HepG2 (cell line): ENCODE measurements around the gene MRPS7. TPM values are rescaled to one million over a fixed set of nuclear protein-coding genes. Genes with fewer than 3 reads are reported as not detected.

Experiments used
- CCAR2 ChIP-seq: fragments of 200-400 bp; formaldehyde crosslinking; optimal IDR thresholded peaks from 2 replicates; pipeline ENCODE3; 2018; ENCODE audit warnings: low read depth, mild to moderate bottlenecking, low read length, moderate library complexity
- HOXA3 ChIP-seq: sonication (generic); formaldehyde crosslinking; IDR thresholded peaks from 2 replicates; pipeline ENCODE4 v1.5.0; 2020; ENCODE audit warnings: missing genetic modification reagents
- KLF15 ChIP-seq: sonication (generic); formaldehyde crosslinking; IDR thresholded peaks from 2 replicates; pipeline ENCODE4 v1.8.1; 2023; ENCODE audit warnings: borderline replicate concordance, mild to moderate bottlenecking, inconsistent platforms, missing genetic modification reagents, mixed read lengths
- PLRG1 ChIP-seq: fragments of 450-650 bp; conservative IDR thresholded peaks from 2 replicates; pipeline ENCODE4 v1.6.1; 2016
- ZNF160 ChIP-seq: sonication (generic); formaldehyde crosslinking; IDR thresholded peaks from 2 replicates; pipeline ENCODE4 v1.8.0; 2022; ENCODE audit warnings: mild to moderate bottlenecking, inconsistent platforms, missing genetic modification reagents
- ZNF333 ChIP-seq: sonication (generic); formaldehyde crosslinking; IDR thresholded peaks from 2 replicates; pipeline ENCODE4 v1.4.0; 2020; ENCODE audit warnings: mild to moderate bottlenecking, missing genetic modification reagents, borderline replicate concordance
- ZNF34 ChIP-seq: sonication (generic); formaldehyde crosslinking; IDR thresholded peaks from 2 replicates; pipeline ENCODE4 v1.4.0; 2020; ENCODE audit warnings: mild to moderate bottlenecking, missing genetic modification reagents, borderline replicate concordance
- ZNF792 ChIP-seq: IDR thresholded peaks from 2 replicates; pipeline ENCODE4 v1.6.1; 2016
- polyA plus RNA-seq, 8 experiments: library from polyadenylated mRNA; depleted of rRNA in 3 of 8; stranded (reverse) in 7 of 8; unstranded in 1 of 8; fragments of >200 nt; fragmentation: Illumina TruSeq in 4 of 8; extraction: Trizol in 4 of 8; gene quantifications; 2 replicates each; pipeline versions ENCODE4 v1.2.1 to v1.2.3, GENCODE V29; 2011 to 2016; ENCODE audit warnings: low read depth in 4 of 8, missing spikeins in 1 of 8, mixed read lengths in 1 of 8; ENCODE audit not compliant: insufficient read depth in 1 of 8
- total RNA-seq, 5 experiments: library from RNA; depleted of rRNA; stranded (reverse); fragments of >200 nt; fragmentation: Illumina TruSeq; extraction: Trizol; gene quantifications; 2 replicates each; pipeline ENCODE4 v1.2.3, GENCODE V29; 2016; ENCODE audit warnings: low read depth in 1 of 5
- TF ChIP-seq, protein P1 (sequence below): sonication (generic); formaldehyde crosslinking; IDR thresholded peaks from 2 replicates; pipeline ENCODE4 v1.4.0; 2020; ENCODE audit warnings: mild to moderate bottlenecking, missing genetic modification reagents
- TF ChIP-seq, protein P2 (sequence below), 2 experiments: sonication (generic) in 1 of 2; formaldehyde crosslinking in 1 of 2; IDR thresholded peaks; 2 replicates each; pipeline versions ENCODE4 v1.4.0 to v1.6.1; 2018 to 2020; ENCODE audit warnings: missing genetic modification reagents in 2 of 2, borderline replicate concordance in 1 of 2, low read depth in 1 of 2, mild to moderate bottlenecking in 1 of 2, missing biosample characterization in 1 of 2
- TF ChIP-seq, protein P3 (sequence below): sonication (generic); formaldehyde crosslinking; IDR thresholded peaks from 2 replicates; pipeline ENCODE4 v1.4.0; 2020; ENCODE audit warnings: low read depth, missing genetic modification reagents
- TF ChIP-seq, protein P4 (sequence below): sonication (generic); formaldehyde crosslinking; IDR thresholded peaks from 2 replicates; pipeline ENCODE4 v1.4.0; 2020; ENCODE audit warnings: missing genetic modification reagents
- TF ChIP-seq, protein P5 (sequence below): sonication (generic); formaldehyde crosslinking; IDR thresholded peaks from 2 replicates; pipeline ENCODE4 v1.4.0; 2020; ENCODE audit warnings: missing genetic modification reagents

The MRPS7 gene
- total and polyA plus RNA-seq, 2 of the 13 experiments (the other 11 are each of a cell fraction or from before 2014, with no cell fraction given), result 97.0 to 162 TPM

DNA sequence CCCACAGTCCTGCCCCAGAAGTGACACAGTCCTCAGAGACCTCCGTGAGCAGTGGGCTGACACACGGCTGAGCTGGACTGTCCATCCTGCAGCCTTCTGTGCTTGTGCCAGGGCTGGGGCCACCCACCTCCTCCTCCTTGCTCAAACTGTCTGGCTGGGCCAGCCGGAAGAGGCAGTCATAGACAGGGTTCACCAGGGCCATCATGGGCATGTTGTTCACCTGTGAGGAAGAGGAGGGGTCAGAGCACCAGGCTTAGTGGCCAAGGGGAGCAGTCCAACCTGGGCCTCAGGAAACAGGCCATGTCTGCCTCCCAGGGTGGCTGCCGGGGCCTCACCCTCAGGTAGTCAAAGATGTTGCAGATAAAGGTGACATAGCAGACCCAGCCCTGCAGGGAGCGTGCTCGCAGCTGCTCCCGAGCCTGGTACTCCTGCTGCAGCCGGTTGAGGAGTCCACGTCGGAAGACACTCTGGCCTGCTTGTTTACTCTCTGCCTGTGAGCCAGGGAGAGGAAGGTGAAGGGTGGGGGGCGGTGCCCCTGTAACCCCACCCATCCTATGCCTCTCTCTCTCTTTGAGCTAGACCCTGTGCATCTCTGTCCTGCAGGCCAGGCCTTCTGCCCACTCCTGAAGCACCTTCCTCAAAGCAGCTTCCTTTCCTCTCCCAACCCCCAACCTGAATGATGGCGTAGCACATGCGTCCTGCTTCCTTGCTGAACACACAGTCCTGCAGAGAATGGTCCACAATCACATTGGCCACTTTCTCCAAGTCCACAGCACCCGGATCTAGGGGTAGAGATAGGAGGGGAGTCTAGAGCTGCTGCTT, 5.9 kb downstream of the MRPS7 start (continued):
- TF ChIP-seq CCAR2 (no peak), ZNF160 (CRISPR knock-in tag) (peak; percentile 46; the same call in 1 of the 2 replicates), ZNF792 (CRISPR knock-in tag) (peak; percentile 46; the same call in 1 of the 2 replicates), ZNF333 (0 out of 2 replicates have a peak, but pooled peaks have one; percentile 26), HOXA3 (CRISPR knock-in tag) (peak; percentile 77; the same call in 1 of the 2 replicates), ZNF34 (CRISPR knock-in tag) (0 out of 2 replicates have a peak, but pooled peaks have one; percentile 12), PLRG1 (no peak), KLF15 (CRISPR knock-in tag) (no peak)
- TF ChIP-seq, protein P1, sequence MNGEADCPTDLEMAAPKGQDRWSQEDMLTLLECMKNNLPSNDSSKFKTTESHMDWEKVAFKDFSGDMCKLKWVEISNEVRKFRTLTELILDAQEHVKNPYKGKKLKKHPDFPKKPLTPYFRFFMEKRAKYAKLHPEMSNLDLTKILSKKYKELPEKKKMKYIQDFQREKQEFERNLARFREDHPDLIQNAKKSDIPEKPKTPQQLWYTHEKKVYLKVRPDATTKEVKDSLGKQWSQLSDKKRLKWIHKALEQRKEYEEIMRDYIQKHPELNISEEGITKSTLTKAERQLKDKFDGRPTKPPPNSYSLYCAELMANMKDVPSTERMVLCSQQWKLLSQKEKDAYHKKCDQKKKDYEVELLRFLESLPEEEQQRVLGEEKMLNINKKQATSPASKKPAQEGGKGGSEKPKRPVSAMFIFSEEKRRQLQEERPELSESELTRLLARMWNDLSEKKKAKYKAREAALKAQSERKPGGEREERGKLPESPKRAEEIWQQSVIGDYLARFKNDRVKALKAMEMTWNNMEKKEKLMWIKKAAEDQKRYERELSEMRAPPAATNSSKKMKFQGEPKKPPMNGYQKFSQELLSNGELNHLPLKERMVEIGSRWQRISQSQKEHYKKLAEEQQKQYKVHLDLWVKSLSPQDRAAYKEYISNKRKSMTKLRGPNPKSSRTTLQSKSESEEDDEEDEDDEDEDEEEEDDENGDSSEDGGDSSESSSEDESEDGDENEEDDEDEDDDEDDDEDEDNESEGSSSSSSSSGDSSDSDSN (CRISPR knock-in tag), result peak; percentile 86
- TF ChIP-seq, protein P2, sequence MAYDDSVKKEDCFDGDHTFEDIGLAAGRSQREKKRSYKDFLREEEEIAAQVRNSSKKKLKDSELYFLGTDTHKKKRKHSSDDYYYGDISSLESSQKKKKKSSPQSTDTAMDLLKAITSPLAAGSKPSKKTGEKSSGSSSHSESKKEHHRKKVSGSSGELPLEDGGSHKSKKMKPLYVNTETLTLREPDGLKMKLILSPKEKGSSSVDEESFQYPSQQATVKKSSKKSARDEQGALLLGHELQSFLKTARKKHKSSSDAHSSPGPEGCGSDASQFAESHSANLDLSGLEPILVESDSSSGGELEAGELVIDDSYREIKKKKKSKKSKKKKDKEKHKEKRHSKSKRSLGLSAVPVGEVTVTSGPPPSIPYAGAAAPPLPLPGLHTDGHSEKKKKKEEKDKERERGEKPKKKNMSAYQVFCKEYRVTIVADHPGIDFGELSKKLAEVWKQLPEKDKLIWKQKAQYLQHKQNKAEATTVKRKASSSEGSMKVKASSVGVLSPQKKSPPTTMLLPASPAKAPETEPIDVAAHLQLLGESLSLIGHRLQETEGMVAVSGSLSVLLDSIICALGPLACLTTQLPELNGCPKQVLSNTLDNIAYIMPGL (CRISPR knock-in tag; IDR thresholded peaks at IDR 0.05; ENCODE audit: borderline replicate concordance in 1 of 2, low read depth in 1 of 2), result peak; percentile 85 to 91; a peak in 3 of 4 replicates
- TF ChIP-seq, protein P3, sequence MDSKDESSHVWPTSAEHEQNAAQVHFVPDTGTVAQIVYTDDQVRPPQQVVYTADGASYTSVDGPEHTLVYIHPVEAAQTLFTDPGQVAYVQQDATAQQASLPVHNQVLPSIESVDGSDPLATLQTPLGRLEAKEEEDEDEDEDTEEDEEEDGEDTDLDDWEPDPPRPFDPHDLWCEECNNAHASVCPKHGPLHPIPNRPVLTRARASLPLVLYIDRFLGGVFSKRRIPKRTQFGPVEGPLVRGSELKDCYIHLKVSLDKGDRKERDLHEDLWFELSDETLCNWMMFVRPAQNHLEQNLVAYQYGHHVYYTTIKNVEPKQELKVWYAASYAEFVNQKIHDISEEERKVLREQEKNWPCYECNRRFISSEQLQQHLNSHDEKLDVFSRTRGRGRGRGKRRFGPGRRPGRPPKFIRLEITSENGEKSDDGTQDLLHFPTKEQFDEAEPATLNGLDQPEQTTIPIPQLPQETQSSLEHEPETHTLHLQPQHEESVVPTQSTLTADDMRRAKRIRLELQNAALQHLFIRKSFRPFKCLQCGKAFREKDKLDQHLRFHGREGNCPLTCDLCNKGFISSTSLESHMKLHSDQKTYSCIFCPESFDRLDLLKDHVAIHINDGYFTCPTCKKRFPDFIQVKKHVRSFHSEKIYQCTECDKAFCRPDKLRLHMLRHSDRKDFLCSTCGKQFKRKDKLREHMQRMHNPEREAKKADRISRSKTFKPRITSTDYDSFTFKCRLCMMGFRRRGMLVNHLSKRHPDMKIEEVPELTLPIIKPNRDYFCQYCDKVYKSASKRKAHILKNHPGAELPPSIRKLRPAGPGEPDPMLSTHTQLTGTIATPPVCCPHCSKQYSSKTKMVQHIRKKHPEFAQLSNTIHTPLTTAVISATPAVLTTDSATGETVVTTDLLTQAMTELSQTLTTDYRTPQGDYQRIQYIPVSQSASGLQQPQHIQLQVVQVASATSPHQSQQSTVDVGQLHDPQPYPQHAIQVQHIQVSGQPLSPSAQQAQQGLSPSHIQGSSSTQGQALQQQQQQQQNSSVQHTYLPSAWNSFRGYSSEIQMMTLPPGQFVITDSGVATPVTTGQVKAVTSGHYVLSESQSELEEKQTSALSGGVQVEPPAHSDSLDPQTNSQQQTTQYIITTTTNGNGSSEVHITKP (CRISPR knock-in tag), result no peak
- TF ChIP-seq, protein P4, sequence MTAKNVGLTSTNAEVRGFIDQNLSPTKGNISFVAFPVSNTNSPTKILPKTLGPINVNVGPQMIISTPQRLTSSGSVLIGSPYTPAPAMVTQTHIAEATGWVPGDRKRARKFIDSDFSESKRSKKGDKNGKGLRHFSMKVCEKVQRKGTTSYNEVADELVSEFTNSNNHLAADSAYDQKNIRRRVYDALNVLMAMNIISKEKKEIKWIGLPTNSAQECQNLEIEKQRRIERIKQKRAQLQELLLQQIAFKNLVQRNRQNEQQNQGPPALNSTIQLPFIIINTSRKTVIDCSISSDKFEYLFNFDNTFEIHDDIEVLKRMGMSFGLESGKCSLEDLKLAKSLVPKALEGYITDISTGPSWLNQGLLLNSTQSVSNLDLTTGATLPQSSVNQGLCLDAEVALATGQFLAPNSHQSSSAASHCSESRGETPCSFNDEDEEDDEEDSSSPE (CRISPR knock-in tag), result peak; percentile 39; the same call in 1 of the 2 replicates
- TF ChIP-seq, protein P5, sequence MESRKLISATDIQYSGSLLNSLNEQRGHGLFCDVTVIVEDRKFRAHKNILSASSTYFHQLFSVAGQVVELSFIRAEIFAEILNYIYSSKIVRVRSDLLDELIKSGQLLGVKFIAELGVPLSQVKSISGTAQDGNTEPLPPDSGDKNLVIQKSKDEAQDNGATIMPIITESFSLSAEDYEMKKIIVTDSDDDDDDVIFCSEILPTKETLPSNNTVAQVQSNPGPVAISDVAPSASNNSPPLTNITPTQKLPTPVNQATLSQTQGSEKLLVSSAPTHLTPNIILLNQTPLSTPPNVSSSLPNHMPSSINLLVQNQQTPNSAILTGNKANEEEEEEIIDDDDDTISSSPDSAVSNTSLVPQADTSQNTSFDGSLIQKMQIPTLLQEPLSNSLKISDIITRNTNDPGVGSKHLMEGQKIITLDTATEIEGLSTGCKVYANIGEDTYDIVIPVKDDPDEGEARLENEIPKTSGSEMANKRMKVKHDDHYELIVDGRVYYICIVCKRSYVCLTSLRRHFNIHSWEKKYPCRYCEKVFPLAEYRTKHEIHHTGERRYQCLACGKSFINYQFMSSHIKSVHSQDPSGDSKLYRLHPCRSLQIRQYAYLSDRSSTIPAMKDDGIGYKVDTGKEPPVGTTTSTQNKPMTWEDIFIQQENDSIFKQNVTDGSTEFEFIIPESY (CRISPR knock-in tag), result peak; percentile 53; the same call in 1 of the 2 replicates
